ENCODE measurements around the gene JAML.
A peak's percentile ranks its signal among the peaks of the same experiment; 100 is the strongest.

JAML gene

GRCh38 chr11:118202599-118203422 is 22.0 kb downstream of the JAML start:
- Histone ChIP-seq H3K4me2 (peak overlapping the region in 6 of 11 experiments; percentile 16 to 38 (median 30); a peak in 10 of 22 replicates), H3K4me1 (peaks cover 10 to 94% (median 33%) of the 10 kb centered on the region in 10 experiments), H3K27me3 (no peaks in the 10 kb centered on the region), H3K4me3 (no peak overlapping the region), H4K20me1 (no peaks in the 10 kb centered on the region), H3K36me3 (peaks cover 0 to 70% (median 0%) of the 10 kb centered on the region in 11 experiments; a peak in 6 of 22 replicates), H3K9ac (no peak overlapping the region), H3K9me3 (replicated peaks in 1 of 11) (no peaks in the 10 kb centered on the region), H3K27ac (peak overlapping the region in 2 of 11 experiments; percentile 1 to 21; a peak in 1 of 22 replicates)
- no peak for TF ChIP-seq Cebpa-rat (IDR thresholded peaks at IDR 0.05)

- no peaks in the 10 kb centered on the region for H3K9me3 ChIP-seq (replicated peaks in 1 of 11)
- peaks cover 10 to 85% (median 27%) of the 10 kb centered on the region in 10 experiments for H3K4me1 ChIP-seq
- H3K27me3 ChIP-seq, result no peaks in the 10 kb centered on the region
- H3K27ac ChIP-seq, result no peak overlapping the region
- H3K4me3 ChIP-seq, result no peak overlapping the region
- no peak for TF ChIP-seq Cebpa-rat (IDR thresholded peaks at IDR 0.05)
- H3K9ac ChIP-seq, result no peak overlapping the region
- H3K4me2 ChIP-seq, result peak overlapping the region in 4 of 11 experiments; percentile 28 to 38 (median 34); a peak in 3 of 22 replicates
- peaks cover 0 to 74% (median 0%) of the 10 kb centered on the region in 11 experiments; a peak in 6 of 22 replicates for H3K36me3 ChIP-seq
- H4K20me1 ChIP-seq, result no peaks in the 10 kb centered on the region
Observed at GRCh38 chr11:118201966-118202365, 22.8 kb downstream of the JAML start.

- Histone ChIP-seq H3K27me3 (no peaks in the 10 kb centered on the region), H3K4me1 (peaks cover 2 to 76% (median 18%) of the 10 kb centered on the region in 10 experiments; a peak in 19 of 20 replicates), H3K4me2 (peak overlapping the region in 2 of 11 experiments; percentile 9 to 31; a peak in 1 of 22 replicates)
Observed at GRCh38 chr11:118200901-118201680, 23.7 kb downstream of the JAML start.

GRCh38 chr11:118200497-118200896 is 24.3 kb downstream of the JAML start:
- Histone ChIP-seq H3K9ac (no peak overlapping the region), H3K36me3 (peaks cover 0 to 87% (median 0%) of the 10 kb centered on the region in 11 experiments; a peak in 6 of 22 replicates), H3K27me3 (no peaks in the 10 kb centered on the region), H4K20me1 (no peaks in the 10 kb centered on the region), H3K4me2 (peak overlapping the region in 2 of 11 experiments; percentile 9 to 31; a peak in 2 of 22 replicates), H3K4me3 (no peak overlapping the region), H3K9me3 (replicated peaks in 1 of 11) (no peaks in the 10 kb centered on the region), H3K4me1 (peaks cover 0 to 71% (median 14%) of the 10 kb centered on the region in 10 experiments; a peak in 10 of 20 replicates), H3K27ac (no peak overlapping the region)
- no peak for TF ChIP-seq Cebpa-rat (IDR thresholded peaks at IDR 0.05)

More at GRCh38 chr11:118200901-118201680, 23.7 kb downstream of the JAML start:
- Histone ChIP-seq H3K36me3 (peaks cover 0 to 83% (median 0%) of the 10 kb centered on the region in 11 experiments; a peak in 6 of 22 replicates), H3K4me3 (no peak overlapping the region), H3K9me3 (replicated peaks in 1 of 11) (no peaks in the 10 kb centered on the region), H4K20me1 (no peaks in the 10 kb centered on the region), H3K9ac (no peak overlapping the region), H3K27ac (no peak overlapping the region)
- TF ChIP-seq Cebpa-rat (IDR thresholded peaks at IDR 0.05), result no peak

- Histone ChIP-seq H3K27ac (0 out of 22 replicates have a peak overlapping the region, but pooled peaks of 1 of the 11 experiments have one; percentile 21), H3K9me3 (replicated peaks in 1 of 11) (peaks cover 0 to 2% (median 0%) of the 10 kb centered on the region in 11 experiments; a peak in 2 of 22 replicates), H3K27me3 (no peaks in the 10 kb centered on the region), H4K20me1 (no peaks in the 10 kb centered on the region), H3K4me2 (peak overlapping the region in 4 of 11 experiments; percentile 47 to 68 (median 56); a peak in 9 of 22 replicates), H3K9ac (peak overlapping the region in 1 of 11 experiments; percentile 16; a peak in 1 of 22 replicates), H3K4me3 (no peak overlapping the region), H3K4me1 (peaks cover 0 to 64% (median 13%) of the 10 kb centered on the region in 10 experiments; a peak in 10 of 20 replicates), H3K36me3 (peaks cover 0 to 87% (median 0%) of the 10 kb centered on the region in 11 experiments; a peak in 6 of 22 replicates)
- TF ChIP-seq Cebpa-rat (IDR thresholded peaks at IDR 0.05), result no peak
Observed at GRCh38 chr11:118199135-118199534, 25.7 kb downstream of the JAML start.

GRCh38 chr11:118198370-118198769 is 26.4 kb downstream of the JAML start:
- Histone ChIP-seq H3K4me2 (peak overlapping the region in 6 of 11 experiments; percentile 12 to 68 (median 50); a peak in 8 of 22 replicates), H3K4me3 (no peak overlapping the region), H3K9ac (peak overlapping the region in 2 of 11 experiments; percentile 25 to 40; a peak in 1 of 22 replicates)

GRCh38 chr11:118194835-118195627 is 29.8 kb downstream of the JAML start:
- 0 out of 22 replicates have a peak overlapping the region, but pooled peaks of 1 of the 11 experiments have one; percentile 16 for H3K9ac ChIP-seq
- no peaks in the 10 kb centered on the region for H4K20me1 ChIP-seq
- H3K4me3 ChIP-seq, result no peak overlapping the region
- peaks cover 0 to 25% (median 8%) of the 10 kb centered on the region in 10 experiments; a peak in 9 of 20 replicates for H3K4me1 ChIP-seq
- peaks cover 18 to 34% (median 22%) of the 10 kb centered on the region in 11 experiments for H3K9me3 ChIP-seq (replicated peaks in 1 of 11)
- H3K4me2 ChIP-seq, result peak overlapping the region in 2 of 11 experiments; percentile 4 to 17; a peak in 3 of 22 replicates
- no peaks in the 10 kb centered on the region for H3K27me3 ChIP-seq
- H3K27ac ChIP-seq, result no peak overlapping the region
- TF ChIP-seq Cebpa-rat (IDR thresholded peaks at IDR 0.05), result no peak
- peaks cover 0 to 70% (median 0%) of the 10 kb centered on the region in 11 experiments; a peak in 5 of 22 replicates for H3K36me3 ChIP-seq

More at GRCh38 chr11:118198370-118198769, 26.4 kb downstream of the JAML start:
- peaks cover 0 to 87% (median 0%) of the 10 kb centered on the region in 11 experiments; a peak in 6 of 22 replicates for H3K36me3 ChIP-seq
- H3K9me3 ChIP-seq (replicated peaks in 1 of 11), result peaks cover 0 to 10% (median 0%) of the 10 kb centered on the region in 11 experiments; a peak in 7 of 22 replicates
- peak overlapping the region in 3 of 11 experiments; percentile 14 to 30 (median 21); a peak in 2 of 22 replicates for H3K27ac ChIP-seq
- H3K4me1 ChIP-seq, result peaks cover 0 to 58% (median 13%) of the 10 kb centered on the region in 10 experiments; a peak in 10 of 20 replicates
- H3K27me3 ChIP-seq, result no peaks in the 10 kb centered on the region
- no peaks in the 10 kb centered on the region for H4K20me1 ChIP-seq
- TF ChIP-seq Cebpa-rat (IDR thresholded peaks at IDR 0.05), result no peak
